K562 (cell line): ENCODE results near the gene CARD9. TPM values are rescaled to one million over a fixed set of nuclear protein-coding genes. Genes with fewer than 3 reads are reported as not detected.

Experiments
- ATAC-seq: fragments of 200-7000 bp; cut with Tn5 transposase; 3 replicates; pipeline ENCODE4 v1.9.1; 2020; ENCODE audit warnings: moderate library complexity
- BruUV-seq: library from RNA; stranded (reverse); fragments of 400-500 nt; replicated peaks from 2 replicates; lab custom pipeline; 2021; lab: Mats Ljungman, UMichigan
- CTCF ChIA-PET: fragments of 300-600 bp; formaldehyde crosslinking; extraction: SDS; loops from one replicate; lab custom pipeline; 2021; ENCODE audit warnings: low intra/inter-chr PET ratio; lab: Yijun Ruan, JAX
- POLR2A ChIA-PET: fragments of 300-600, 350-650 bp; sonication (Branson Sonifier 250); formaldehyde crosslinking; extraction: SDS; loops from one replicate; lab custom pipeline; 2021; ENCODE audit warnings: antibody characterized with exemption, inconsistent platforms; lab: Yijun Ruan, JAX
- DNase-seq, 4 experiments: peaks; one replicate each; pipeline versions ENCODE4 v3.0.0 to v3.0.0-alpha.2; 2011 to 2018; ENCODE audit warnings: low spot score in 3 of 4, mixed read lengths in 3 of 4; ENCODE audit errors: extremely low read depth in 1 of 4
- FAIRE-seq: peaks from 2 replicates; lab custom pipeline; 2011; peaks lifted over from hg19 to GRCh38; lab: Jason Lieb, UNC
- H2AFZ ChIP-seq: 2 replicates; pipeline ENCODE4 v1.6.0; 2011; ENCODE audit warnings: low read depth, low read length, control low read depth, inconsistent platforms
- H3K27ac ChIP-seq: fragments of 200-600 bp; 3 replicates; pipeline ENCODE4 v1.8.0; 2011; ENCODE audit warnings: low read depth, mild to moderate bottlenecking, control low read depth, inconsistent platforms, low read length, moderate library complexity, mixed read lengths; ENCODE audit errors: extremely low read depth
- H3K27me3 ChIP-seq, 2 experiments: fragments of 300-600 bp in 1 of 2; 2 replicates in 1 of 2; 3 replicates in 1 of 2; pipeline versions ENCODE4 v1.6.0 to v1.8.0; 2011; ENCODE audit warnings: inconsistent platforms in 2 of 2, low read length in 2 of 2, mild to moderate bottlenecking in 1 of 2, mixed read lengths in 1 of 2, moderate library complexity in 1 of 2; ENCODE audit not compliant: control insufficient read depth in 2 of 2, insufficient read depth in 2 of 2
- H3K36me3 ChIP-seq: fragments of 300-600 bp; 3 replicates; pipeline ENCODE4 v1.8.0; 2011; ENCODE audit warnings: mild to moderate bottlenecking, low read length, inconsistent platforms; ENCODE audit not compliant: control insufficient read depth, insufficient read depth
- H3K4me1 ChIP-seq, 2 experiments: fragments of 200-600 bp in 1 of 2; replicated peaks in 1 of 2; 2 replicates in 1 of 2; 3 replicates in 1 of 2; pipeline versions ENCODE4 v1.5.1 to v1.8.0; 2011; ENCODE audit warnings: inconsistent platforms in 2 of 2, low read length in 2 of 2, mild to moderate bottlenecking in 1 of 2, mixed read lengths in 1 of 2, moderate library complexity in 1 of 2; ENCODE audit not compliant: control insufficient read depth in 2 of 2, insufficient read depth in 2 of 2
- H3K4me2 ChIP-seq: 2 replicates; pipeline ENCODE4 v1.6.1; 2011; ENCODE audit warnings: low read length, control low read depth, inconsistent platforms, mixed read lengths; ENCODE audit not compliant: insufficient read depth
- H3K4me3 ChIP-seq: fragments of 200-600 bp; sonication (generic), shearing (Covaris generic); 2 replicates; pipeline ENCODE4 v1.5.1; 2016; ENCODE audit warnings: control low read depth, inconsistent platforms
- H3K79me2 ChIP-seq: fragments of 200-600 bp; 3 replicates; pipeline ENCODE4 v1.8.0; 2011; ENCODE audit warnings: low read length, inconsistent platforms; ENCODE audit not compliant: control insufficient read depth, insufficient read depth
- H3K9ac ChIP-seq, 2 experiments: 2 replicates each; pipeline versions ENCODE4 v1.6.0 to v1.6.1; 2011; ENCODE audit warnings: low read depth in 2 of 2, low read length in 2 of 2, control low read depth in 1 of 2, inconsistent platforms in 1 of 2, mild to moderate bottlenecking in 1 of 2, mixed read lengths in 1 of 2; ENCODE audit not compliant: insufficient read depth in 1 of 2
- H3K9me1 ChIP-seq: one replicate; pipeline ENCODE4 v1.6.0; 2011; ENCODE audit warnings: inconsistent platforms, mild to moderate bottlenecking, low read length, moderate library complexity; ENCODE audit not compliant: control insufficient read depth, insufficient read depth
- H3K9me3 ChIP-seq: replicated peaks from 2 replicates; pipeline ENCODE4 v1.5.1; 2011; ENCODE audit warnings: low read depth, low read length, inconsistent platforms; ENCODE audit not compliant: control insufficient read depth, insufficient read depth
- H4K20me1 ChIP-seq: replicated peaks from 2 replicates; pipeline ENCODE4 v1.6.1; 2011; ENCODE audit warnings: low read length, inconsistent platforms, mixed read lengths; ENCODE audit not compliant: control insufficient read depth, insufficient read depth
- DACH1 ChIP-seq: fragments of 450-650 bp; IDR thresholded peaks from 2 replicates; pipeline ENCODE4 v1.6.1; 2018; ENCODE audit not compliant: partially characterized antibody
- ESRRB ChIP-seq: fragments of 250-450 bp; sonication (Bioruptor Pico); IDR thresholded peaks from 2 replicates; pipeline ENCODE4 v1.5.0; 2020; ENCODE audit warnings: mild to moderate bottlenecking, moderate library complexity, borderline replicate concordance
- ETS1 ChIP-seq: conservative IDR thresholded peaks from 2 replicates; pipeline ENCODE4 v1.6.1; 2011; ENCODE audit warnings: low read depth, mild to moderate bottlenecking, low read length; ENCODE audit not compliant: control insufficient read depth
- FOXK2 ChIP-seq, 2 experiments: fragments of 450-650 bp; IDR thresholded peaks in 1 of 2; conservative IDR thresholded peaks in 1 of 2; 2 replicates each; pipeline ENCODE4 v1.6.1; 2016; ENCODE audit warnings: low read depth in 2 of 2, mild to moderate bottlenecking in 1 of 2
- GMEB1 ChIP-seq: fragments of 250-450 bp; sonication (Bioruptor Pico); IDR thresholded peaks from 2 replicates; pipeline ENCODE4 v1.4.0; 2020; ENCODE audit warnings: mild to moderate bottlenecking
- HNRNPL ChIP-seq: fragments of 200-400 bp; formaldehyde crosslinking; IDR thresholded peaks from 2 replicates; pipeline ENCODE4 v1.6.1; 2017; ENCODE audit warnings: low read depth, mild to moderate bottlenecking, low read length
- MYC ChIP-seq, 2 experiments: fragments of 250-450 bp in 1 of 2; sonication (Bioruptor Pico) in 1 of 2; IDR thresholded peaks; 2 replicates each; pipeline versions ENCODE4 v1.5.1 to v1.6.1; 2012 to 2021; ENCODE audit warnings: low read depth in 2 of 2, borderline replicate concordance in 1 of 2, improper control_type of control experiment in 1 of 2, low read length in 1 of 2, mild to moderate bottlenecking in 1 of 2, moderate library complexity in 1 of 2
- PHTF2 ChIP-seq: fragments of 250-450 bp; sonication (Bioruptor Pico); IDR thresholded peaks from 2 replicates; pipeline ENCODE4 v1.5.0; 2021; ENCODE audit warnings: mild to moderate bottlenecking
- PTBP1 ChIP-seq: fragments of 200-400 bp; formaldehyde crosslinking; IDR thresholded peaks from 2 replicates; pipeline ENCODE4 v1.6.1; 2017; ENCODE audit warnings: low read depth, low read length
- RB1 ChIP-seq: fragments of 450-650 bp; IDR thresholded peaks from 2 replicates; pipeline ENCODE4 v1.6.1; 2017; ENCODE audit warnings: low read depth, mild to moderate bottlenecking
- ZFX ChIP-seq: sonication (generic); formaldehyde crosslinking; IDR thresholded peaks from 2 replicates; pipeline ENCODE4 v1.8.0; 2022; ENCODE audit warnings: mild to moderate bottlenecking, missing genetic modification reagents, moderate library complexity
- ZNF445 ChIP-seq: fragments of 250-450 bp; sonication (Bioruptor Pico); IDR thresholded peaks from 2 replicates; pipeline ENCODE4 v1.4.0; 2020; ENCODE audit warnings: low read depth, mild to moderate bottlenecking, moderate library complexity
- ZNF57 ChIP-seq: fragments of 450-650 bp; formaldehyde crosslinking; IDR thresholded peaks from 2 replicates; pipeline ENCODE4 v1.4.0; 2020; ENCODE audit warnings: mild to moderate bottlenecking, moderate library complexity
- ZNF589 ChIP-seq: fragments of 200-800 bp; sonication (Bioruptor generic); IDR thresholded peaks from 2 replicates; pipeline ENCODE4 v1.6.1; 2016; ENCODE audit warnings: low read depth, missing genetic modification characterization, missing compliant biosample characterization
- ZNF77 ChIP-seq: fragments of 250-450 bp; sonication (Bioruptor Pico); IDR thresholded peaks from 2 replicates; pipeline ENCODE4 v1.5.0; 2020
- WGBS: fragments of 100-300 bp; shearing (Covaris generic); methylation state at CpG from one replicate; pipeline ENCODE4 v1.1.6; 2016; ENCODE audit warnings: low coverage, mixed read lengths; ENCODE audit not compliant: insufficient coverage; ENCODE audit errors: missing lambda C conversion rate; 5-methylcytosine and 5-hydroxymethylcytosine counted together
- in situ Hi-C: fragments of 300-500 bp; cut with MboI; formaldehyde crosslinking; loops from 4 replicates; pipeline ENCODE4 v1.15.0; 2018; ENCODE audit warnings: inconsistent platforms, mixed read lengths
- intact Hi-C: fragments of 100-400 bp; cut with micrococcal nuclease; formaldehyde crosslinking; loops from 2 replicates; pipeline ENCODE4 v1.14.2; 2022
- polyA plus RNA-seq, 8 experiments: library from polyadenylated mRNA; depleted of rRNA in 4 of 8; stranded (reverse) in 5 of 8; unstranded in 3 of 8; fragments of >200 nt; fragmentation: Nextera tagmentation in 2 of 8; fragmentation: Illumina TruSeq in 1 of 8; extraction: Ambion mirVana in 2 of 8; extraction: Trizol in 1 of 8; gene quantifications; 2 replicates each; pipeline versions ENCODE4 v1.2.1 to v1.2.3, GENCODE V29; 2011 to 2014; ENCODE audit warnings: inconsistent platforms in 1 of 8, missing spikeins in 1 of 8
- total RNA-seq, 7 experiments: library from RNA; depleted of rRNA in 6 of 7; stranded (reverse); fragments of >200 nt in 6 of 7; fragmentation: Illumina TruSeq in 2 of 7; extraction: Trizol in 2 of 7; gene quantifications; 2 replicates each; pipeline versions ENCODE4 v1.2.1 to v1.2.3, GENCODE V29; 2011 to 2021; ENCODE audit warnings: low replicate concordance in 1 of 7
- TF ChIP-seq, protein P1 (sequence below), 3 experiments: IDR thresholded peaks in 2 of 3; conservative IDR thresholded peaks in 1 of 3; 2 replicates each; pipeline ENCODE4 v1.5.1; 2011 to 2012; ENCODE audit warnings: low read length in 3 of 3, mild to moderate bottlenecking in 3 of 3, control low read depth in 2 of 3, improper control_type of control experiment in 1 of 3, inconsistent platforms in 1 of 3, low read depth in 1 of 3, mixed read lengths in 1 of 3, moderate library complexity in 1 of 3; ENCODE audit not compliant: insufficient read depth in 2 of 3

Gene CARD9
- total and polyA plus RNA-seq, 9 of the 15 experiments (the other 6 are each of a cell fraction or from before 2014, with no cell fraction given) = 1.7 to 53.0 (median 9.7) TPM

GRCh38 chr9:136343121-136343883, 30.2 kb downstream of the CARD9 start:
- in situ Hi-C loops = loop anchor here (25.0 kb wide), 1 partner anchor 294 kb away; no protein-coding TSS in a partner anchor
- H3K27ac ChIP-seq = peak overlapping the region; percentile 80; the same call in 2 of the 3 replicates
- H3K9me3 ChIP-seq = no peaks in the 10 kb centered on the region
- BruUV-seq = no TSS peak
- H3K9ac ChIP-seq = peak overlapping the region; percentile 49 to 91
- peak overlapping the region; percentile 45; the same call in 1 of the 2 replicates for H3K4me3 ChIP-seq
- H3K36me3 ChIP-seq = peaks cover 11% of the 10 kb centered on the region; the same call in 1 of the 3 replicates
- H2AFZ ChIP-seq = peak overlapping the region; percentile 39; the same call in 1 of the 2 replicates
- DNase-seq = no peak
- peaks cover 19 to 97% of the 10 kb centered on the region in 2 experiments for H3K4me1 ChIP-seq
- ChIA-PET POLR2A (no interaction called here), CTCF (no interaction called here)
- no peak for ATAC-seq
- no peaks in the 10 kb centered on the region for H3K79me2 ChIP-seq
- H3K4me2 ChIP-seq = peak overlapping the region; percentile 60
- 59% methylated on average over 20 of the region's 23 CpGs for WGBS
- FAIRE-seq = no peak
- no peaks in the 10 kb centered on the region for H4K20me1 ChIP-seq
- peaks cover 6% of the 10 kb centered on the region for H3K9me1 ChIP-seq
- intact Hi-C loops = no loop called here
- no peaks in the 10 kb centered on the region for H3K27me3 ChIP-seq
- 0 out of 2 replicates have a peak, but pooled peaks have one; percentile 3 for TF ChIP-seq ETS1
- TF ChIP-seq FOXK2 (conservative IDR thresholded peaks at IDR 0.05 in 1 of 2, IDR thresholded peaks at IDR 0.05 in 1 of 2; ENCODE audit: low read depth in 2 of 2) = no peak
- peak; percentile 56 for TF ChIP-seq ZFX (CRISPR knock-in tag)
- TF ChIP-seq DACH1 = no peak
- no peak for TF ChIP-seq PTBP1
- 0 out of 2 replicates have a peak, but pooled peaks have one; percentile 15 for TF ChIP-seq RB1
- no peak for TF ChIP-seq ZNF589 (CRISPR knock-in tag)
- TF ChIP-seq ZNF445 (CRISPR knock-in tag) = no peak
- no peak for TF ChIP-seq ZNF57 (CRISPR knock-in tag)
- TF ChIP-seq HNRNPL = no peak
- TF ChIP-seq PHTF2 (CRISPR knock-in tag) = no peak
- TF ChIP-seq, protein P1, sequence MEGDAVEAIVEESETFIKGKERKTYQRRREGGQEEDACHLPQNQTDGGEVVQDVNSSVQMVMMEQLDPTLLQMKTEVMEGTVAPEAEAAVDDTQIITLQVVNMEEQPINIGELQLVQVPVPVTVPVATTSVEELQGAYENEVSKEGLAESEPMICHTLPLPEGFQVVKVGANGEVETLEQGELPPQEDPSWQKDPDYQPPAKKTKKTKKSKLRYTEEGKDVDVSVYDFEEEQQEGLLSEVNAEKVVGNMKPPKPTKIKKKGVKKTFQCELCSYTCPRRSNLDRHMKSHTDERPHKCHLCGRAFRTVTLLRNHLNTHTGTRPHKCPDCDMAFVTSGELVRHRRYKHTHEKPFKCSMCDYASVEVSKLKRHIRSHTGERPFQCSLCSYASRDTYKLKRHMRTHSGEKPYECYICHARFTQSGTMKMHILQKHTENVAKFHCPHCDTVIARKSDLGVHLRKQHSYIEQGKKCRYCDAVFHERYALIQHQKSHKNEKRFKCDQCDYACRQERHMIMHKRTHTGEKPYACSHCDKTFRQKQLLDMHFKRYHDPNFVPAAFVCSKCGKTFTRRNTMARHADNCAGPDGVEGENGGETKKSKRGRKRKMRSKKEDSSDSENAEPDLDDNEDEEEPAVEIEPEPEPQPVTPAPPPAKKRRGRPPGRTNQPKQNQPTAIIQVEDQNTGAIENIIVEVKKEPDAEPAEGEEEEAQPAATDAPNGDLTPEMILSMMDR (IDR thresholded peaks at IDR 0.05 in 2 of 3, conservative IDR thresholded peaks at IDR 0.05 in 1 of 3; ENCODE audit: insufficient read depth in 2 of 3, low read depth in 1 of 3, low read length in 3 of 3) = 0 out of 6 replicates have a peak, but pooled peaks of 1 of the 3 experiments have one; percentile 2
- TF ChIP-seq MYC (IDR thresholded peaks at IDR 0.05; ENCODE audit: low read depth, low read length) = no peak
- TF ChIP-seq MYC (CRISPR knock-in tag; IDR thresholded peaks at IDR 0.05; ENCODE audit: borderline replicate concordance, low read depth) = 0 out of 2 replicates have a peak, but pooled peaks have one; percentile 29
- TF ChIP-seq ESRRB = no peak
- TF ChIP-seq GMEB1 (CRISPR knock-in tag) = no peak
- TF ChIP-seq ZNF77 (CRISPR knock-in tag) = no peak
